ENCODE results near the gene SQSTM1. TPM values are rescaled to one million over a fixed set of nuclear protein-coding genes. Genes with fewer than 3 reads are reported as not detected.

The SQSTM1 gene
- total and polyA plus RNA-seq, 2 of the 8 experiments (the other 6 are each of a cell fraction or from before 2014, with no cell fraction given), result 78.6 to 110 TPM

GRCh38 chr5:179882338-179882737 lies 61.6 kb downstream of the SQSTM1 start:
- H4K8ac ChIP-seq (ENCODE audit: extremely low read depth, insufficient read depth, low read length), result no peak overlapping the region
- no peak overlapping the region for H2BK12ac ChIP-seq (ENCODE audit: low read depth, low read length)
- no peak overlapping the region for H4K91ac ChIP-seq (replicated peaks; ENCODE audit: insufficient read length, low read length)
- no peak overlapping the region for H3K4me2 ChIP-seq (ENCODE audit: insufficient read depth in 1 of 2, low read depth in 2 of 2, low read length in 2 of 2)
- no peak overlapping the region for H2BK15ac ChIP-seq (ENCODE audit: low read length)
- CTCF ChIA-PET (ENCODE audit: partially characterized antibody), result interaction anchor here (0.7 to 8.0 kb wide), 4 partner anchors 15 to 50 kb away, joined by 3 to 67 read pairs (median 4); no protein-coding TSS in a partner anchor
- H3K79me2 ChIP-seq (ENCODE audit: control insufficient read depth in 1 of 2, insufficient read depth in 2 of 2, low read length in 2 of 2), result no peaks in the 10 kb centered on the region
- no peak overlapping the region for H2AFZ ChIP-seq (ENCODE audit: low read length)
- H3K36me3 ChIP-seq (ENCODE audit: control insufficient read depth in 2 of 4, insufficient read depth in 4 of 4, low read length in 3 of 4), result peaks cover 3 to 39% (median 21%) of the 10 kb centered on the region in 4 experiments; a peak in 7 of 8 replicates
- H3K27ac ChIP-seq (ENCODE audit: low read depth, low read length), result no peak overlapping the region
- no peaks in the 10 kb centered on the region for H4K20me1 ChIP-seq (replicated peaks in 1 of 2; ENCODE audit: control insufficient read depth in 1 of 2, insufficient read depth in 2 of 2, low read length in 2 of 2)
- no peak for FAIRE-seq
- H2AK5ac ChIP-seq (ENCODE audit: low read depth, low read length), result no peak overlapping the region
- H3K4me3 ChIP-seq (ENCODE audit: extremely low read depth in 1 of 4, insufficient read depth in 2 of 4, low read depth in 3 of 4, low read length in 4 of 4), result no peak overlapping the region
- no peak overlapping the region for H2BK20ac ChIP-seq (ENCODE audit: low read length)
- no peak overlapping the region for H2BK5ac ChIP-seq (ENCODE audit: low read depth, low read length)
- no peaks in the 10 kb centered on the region for H3K79me1 ChIP-seq (ENCODE audit: low read depth, low read length)
- no peak overlapping the region for H3K23ac ChIP-seq (ENCODE audit: insufficient read length)
- H3K27me3 ChIP-seq (replicated peaks in 1 of 4; ENCODE audit: control insufficient read depth in 3 of 4, extremely low read depth in 1 of 4, insufficient read depth in 3 of 4, low read length in 3 of 4), result no peaks in the 10 kb centered on the region
- H3K14ac ChIP-seq (ENCODE audit: insufficient read length), result no peak overlapping the region
- no peak overlapping the region for H2BK120ac ChIP-seq (replicated peaks; ENCODE audit: low read depth, low read length)
- no peak for DNase-seq (ENCODE audit: low read depth in 1 of 2, low spot score in 2 of 2)
- 0 out of 2 replicates have a peak, but pooled peaks cover 2% of the 10 kb centered on the region for H3K23me2 ChIP-seq (ENCODE audit: low read depth, low read length)
- H3K56ac ChIP-seq (replicated peaks; ENCODE audit: insufficient read length, low read depth, low read length), result no peak overlapping the region
- H3K9me3 ChIP-seq (ENCODE audit: insufficient read depth in 2 of 2, low read depth in 1 of 2, low read length in 1 of 2), result peaks cover 8 to 16% of the 10 kb centered on the region in 2 experiments
- H4K5ac ChIP-seq (ENCODE audit: insufficient read length, low read depth, low read length), result no peak overlapping the region
- H3K4me1 ChIP-seq (replicated peaks in 1 of 4; ENCODE audit: control insufficient read depth in 3 of 4, insufficient read depth in 4 of 4, low read length in 3 of 4), result no peaks in the 10 kb centered on the region
- no peak overlapping the region for H3K18ac ChIP-seq (ENCODE audit: extremely low read depth, low read length)
- H3K9ac ChIP-seq (replicated peaks in 1 of 4; ENCODE audit: extremely low read depth in 1 of 4, low read depth in 3 of 4, low read length in 3 of 4), result no peak overlapping the region
- 82% methylated on average over 4 of the region's 4 CpGs; no CpG with 5 or more reads in 1 of the 2 experiments for WGBS, 2 experiments (ENCODE audit: extremely low coverage in 1 of 2, insufficient coverage in 1 of 2, insufficient read length in 1 of 2, insufficient replicate concordance in 2 of 2, low coverage in 1 of 2, low lambda C conversion rate in 2 of 2, missing lambda C conversion rate in 1 of 2)
- H3K4ac ChIP-seq (replicated peaks; ENCODE audit: insufficient read length, low read depth, low read length), result no peak overlapping the region
- POLR2A ChIA-PET (ENCODE audit: partially characterized antibody), result no interaction called here
- TF ChIP-seq, protein P1, sequence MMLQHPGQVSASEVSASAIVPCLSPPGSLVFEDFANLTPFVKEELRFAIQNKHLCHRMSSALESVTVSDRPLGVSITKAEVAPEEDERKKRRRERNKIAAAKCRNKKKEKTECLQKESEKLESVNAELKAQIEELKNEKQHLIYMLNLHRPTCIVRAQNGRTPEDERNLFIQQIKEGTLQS (IDR thresholded peaks at IDR 0.05; ENCODE audit: insufficient read depth, low read depth, low read length), result no peak
- no peak for TF ChIP-seq CBX5 (IDR thresholded peaks at IDR 0.05; ENCODE audit: low read depth, low read length)
- TF ChIP-seq, protein P2, sequence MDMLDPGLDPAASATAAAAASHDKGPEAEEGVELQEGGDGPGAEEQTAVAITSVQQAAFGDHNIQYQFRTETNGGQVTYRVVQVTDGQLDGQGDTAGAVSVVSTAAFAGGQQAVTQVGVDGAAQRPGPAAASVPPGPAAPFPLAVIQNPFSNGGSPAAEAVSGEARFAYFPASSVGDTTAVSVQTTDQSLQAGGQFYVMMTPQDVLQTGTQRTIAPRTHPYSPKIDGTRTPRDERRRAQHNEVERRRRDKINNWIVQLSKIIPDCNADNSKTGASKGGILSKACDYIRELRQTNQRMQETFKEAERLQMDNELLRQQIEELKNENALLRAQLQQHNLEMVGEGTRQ (IDR thresholded peaks at IDR 0.05; ENCODE audit: low read length), result no peak
- TF ChIP-seq POLR2AphosphoS5 (IDR thresholded peaks at IDR 0.05; ENCODE audit: low read depth, low read length), result no peak
- no peak for TF ChIP-seq CTCF (IDR thresholded peaks at IDR 0.05; ENCODE audit: control extremely low read depth in 1 of 3, insufficient read depth in 1 of 3, low read depth in 1 of 3, low read length in 3 of 3)
- TF ChIP-seq FOSL1 (IDR thresholded peaks at IDR 0.05; ENCODE audit: insufficient read depth, low read depth, low read length), result no peak
- no peak for TF ChIP-seq SAP30 (IDR thresholded peaks at IDR 0.05; ENCODE audit: insufficient read depth, insufficient replicate concordance, low read length)
- TF ChIP-seq SRF (IDR thresholded peaks at IDR 0.05; ENCODE audit: low read depth, low read length), result no peak
- no peak for TF ChIP-seq JUND (IDR thresholded peaks at IDR 0.05; ENCODE audit: low read length)
- TF ChIP-seq POLR2A (IDR thresholded peaks at IDR 0.05; ENCODE audit: control extremely low read depth in 1 of 2, low read depth in 2 of 2, low read length in 2 of 2), result no peak

Data from H1 (cell line).